Stimulated activated CD4-positive, alpha-beta T cell treated with anti-CD3 and anti-CD28 coated beads, Interleukin-1b, Interleukin-23, amount 100 ng/mL, for 48 hours (primary cell): ENCODE measurements around the gene RNF207.
A peak's percentile ranks its signal among the peaks of the same experiment; 100 is the strongest.

ENCODE experiments used
- DNase-seq: peaks from one replicate; pipeline ENCODE4 v3.0.0-alpha.2; 2020

RNF207 gene

DNA sequence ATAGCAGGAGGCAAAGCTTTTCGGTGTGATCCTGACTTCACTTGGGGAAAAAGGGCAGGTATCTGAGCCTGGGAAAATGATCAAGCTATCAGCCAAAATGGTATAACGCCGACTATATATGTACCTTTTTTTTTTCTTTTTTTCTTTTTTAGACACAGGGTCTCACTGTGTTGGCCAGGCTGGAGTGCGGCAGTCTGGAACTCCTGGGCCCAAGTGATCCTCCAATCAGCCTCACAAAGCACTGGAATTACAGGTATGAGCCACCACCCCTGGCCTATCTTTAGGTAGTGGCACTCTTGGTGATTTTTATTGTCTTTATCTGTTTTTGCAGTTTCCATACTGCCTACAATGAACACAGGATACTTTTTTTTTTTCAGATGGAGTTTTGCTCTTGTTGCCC lies 31.2 kb downstream of the RNF207 start:
- DNase-seq, result no peak

DNA sequence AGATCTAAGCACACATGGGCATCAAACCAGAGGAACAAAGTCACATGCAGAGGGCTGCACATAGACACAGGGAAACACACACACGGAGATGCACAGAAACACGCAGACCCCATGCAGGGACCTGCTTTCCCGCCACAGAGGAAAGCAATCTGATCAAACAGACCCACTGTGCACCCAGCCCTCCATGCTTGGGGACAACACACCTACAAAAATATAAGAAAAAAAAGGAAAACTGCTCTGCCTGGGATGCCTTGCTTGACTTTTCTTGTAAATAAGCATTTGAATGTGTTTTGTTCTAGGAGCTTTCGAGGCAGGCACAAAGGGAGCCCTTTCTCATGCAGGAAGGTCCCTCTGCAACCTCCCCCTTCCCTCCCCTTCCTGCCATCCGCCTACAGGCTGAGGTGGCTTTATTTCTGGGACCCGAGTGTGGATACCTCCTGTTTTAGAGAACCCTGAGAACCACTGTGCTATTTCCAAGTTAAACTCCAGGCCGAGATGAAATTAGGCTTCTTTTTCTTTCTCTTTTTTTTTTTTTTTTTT lies 33.4 kb downstream of the RNF207 start:
- no peak for DNase-seq

DNA sequence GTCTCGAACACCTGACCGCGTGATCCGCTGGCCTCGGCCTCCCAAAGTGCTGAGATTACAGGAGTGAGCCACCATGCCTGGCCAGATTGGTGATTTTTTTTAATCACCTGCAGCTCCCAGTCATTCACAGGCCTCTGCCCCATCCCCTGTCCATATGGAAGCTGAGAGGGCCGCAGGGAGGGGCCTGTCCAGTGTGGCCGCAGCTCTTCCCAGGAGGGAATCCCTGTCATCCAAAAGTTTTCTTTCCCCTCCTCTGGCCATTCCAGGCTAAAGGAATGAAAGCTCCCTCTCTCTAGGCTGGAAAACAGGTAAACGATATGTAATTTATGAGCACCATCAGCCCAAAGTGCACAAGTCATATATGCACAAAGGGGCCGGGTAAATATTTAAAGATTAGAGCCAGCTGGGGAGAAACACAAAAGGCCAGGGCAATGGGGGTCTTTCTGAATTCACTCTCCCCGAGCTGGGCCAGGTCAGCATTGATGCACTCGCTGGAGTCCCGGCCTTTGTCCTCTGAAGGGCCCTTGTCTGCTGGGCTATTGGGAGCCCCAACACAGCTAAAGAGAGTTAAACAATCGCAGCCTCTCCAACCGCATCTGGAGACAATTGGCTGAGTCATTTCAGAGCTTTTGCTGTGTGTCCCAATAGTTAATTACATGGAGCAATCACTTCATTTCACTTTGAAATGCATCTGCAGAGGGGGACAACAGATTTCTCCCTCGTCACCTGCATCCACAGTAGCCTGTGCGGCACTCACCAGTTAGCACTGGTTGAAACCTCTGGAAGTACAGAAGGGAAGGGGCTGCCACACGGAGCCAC lies 34.2 kb downstream of the RNF207 start:
- DNase-seq, result no peak

DNA sequence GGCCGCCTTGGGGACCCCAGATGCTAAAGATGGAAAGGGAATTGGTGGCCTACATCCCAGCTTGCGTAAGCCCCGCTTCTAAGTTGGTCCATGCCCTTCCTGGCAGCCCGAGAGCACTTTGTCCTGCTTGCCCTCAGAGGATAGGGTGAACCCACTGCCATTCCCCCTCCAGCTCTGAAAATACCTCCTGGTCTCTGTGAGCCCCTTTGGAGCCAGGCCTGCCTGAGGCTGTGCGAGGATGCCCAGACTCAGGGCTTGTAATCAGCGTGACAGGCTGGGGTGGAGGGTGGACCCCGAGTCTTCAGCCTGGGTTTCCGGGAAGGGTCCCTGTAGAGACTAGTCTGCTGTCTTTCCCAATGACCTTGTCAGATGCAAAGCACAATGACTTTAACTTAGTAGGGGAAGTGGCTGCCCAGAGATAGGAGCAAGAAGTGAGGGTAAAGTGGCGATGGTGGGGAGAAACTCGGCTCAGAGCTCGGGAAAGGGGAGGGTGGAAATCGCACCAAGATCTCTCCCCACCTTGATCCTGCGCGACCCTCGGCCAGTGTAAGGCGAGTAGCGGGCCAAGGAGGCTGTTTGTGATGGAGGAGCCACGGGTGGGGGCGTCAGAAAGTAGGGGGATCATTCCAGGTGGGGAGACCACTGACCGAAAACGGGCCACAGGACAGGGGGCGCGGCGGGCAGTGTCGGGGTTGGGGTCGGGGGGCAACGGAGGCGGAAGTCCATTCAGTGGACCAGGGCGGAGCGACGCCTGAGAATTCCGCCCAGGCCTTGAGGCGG lies 35.4 kb downstream of the RNF207 start:
- DNase-seq, result no peak

DNA sequence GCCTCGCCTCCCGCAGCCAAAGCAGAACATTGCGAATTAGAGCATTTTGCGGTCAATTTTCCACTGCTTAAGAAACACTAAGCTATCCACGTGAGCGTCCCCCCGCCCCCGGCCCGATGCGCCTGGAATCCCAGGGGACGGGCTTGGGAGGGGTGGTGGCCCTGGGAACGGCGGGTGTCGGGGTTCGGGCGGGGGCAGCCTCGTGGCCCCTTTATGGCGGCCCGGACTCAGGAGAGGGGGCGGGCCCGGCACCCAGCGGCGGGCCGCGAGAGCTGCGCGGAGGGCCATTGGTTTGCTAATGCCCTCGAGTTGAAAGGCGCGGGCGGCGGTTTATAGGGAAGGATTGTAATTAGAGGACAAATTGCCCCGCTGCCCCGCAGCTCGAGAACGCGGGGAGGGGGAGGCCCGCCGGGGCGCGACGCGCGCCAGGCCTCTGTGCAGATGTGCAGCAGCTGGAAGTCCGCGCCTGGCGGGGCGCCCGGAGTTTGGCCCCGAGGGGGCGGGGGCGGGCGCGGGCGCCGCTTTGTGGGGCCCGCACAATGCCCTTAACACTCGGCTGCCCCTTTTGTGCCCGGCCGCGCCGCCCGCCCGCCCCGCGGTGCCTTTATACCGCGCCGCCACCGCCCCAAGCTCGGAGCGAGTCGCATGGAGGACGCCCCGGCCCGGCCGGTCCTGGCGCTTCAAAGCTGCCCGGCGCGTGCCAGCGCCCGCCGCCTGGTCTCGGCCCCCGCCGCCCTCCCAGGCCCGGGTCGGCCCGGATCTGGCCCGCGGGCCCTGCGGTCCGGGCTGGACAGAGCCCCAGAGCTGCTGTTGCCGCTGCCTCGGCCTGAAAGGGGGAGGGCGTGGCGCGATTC lies 36.2 kb downstream of the RNF207 start:
- DNase-seq, result no peak

DNA sequence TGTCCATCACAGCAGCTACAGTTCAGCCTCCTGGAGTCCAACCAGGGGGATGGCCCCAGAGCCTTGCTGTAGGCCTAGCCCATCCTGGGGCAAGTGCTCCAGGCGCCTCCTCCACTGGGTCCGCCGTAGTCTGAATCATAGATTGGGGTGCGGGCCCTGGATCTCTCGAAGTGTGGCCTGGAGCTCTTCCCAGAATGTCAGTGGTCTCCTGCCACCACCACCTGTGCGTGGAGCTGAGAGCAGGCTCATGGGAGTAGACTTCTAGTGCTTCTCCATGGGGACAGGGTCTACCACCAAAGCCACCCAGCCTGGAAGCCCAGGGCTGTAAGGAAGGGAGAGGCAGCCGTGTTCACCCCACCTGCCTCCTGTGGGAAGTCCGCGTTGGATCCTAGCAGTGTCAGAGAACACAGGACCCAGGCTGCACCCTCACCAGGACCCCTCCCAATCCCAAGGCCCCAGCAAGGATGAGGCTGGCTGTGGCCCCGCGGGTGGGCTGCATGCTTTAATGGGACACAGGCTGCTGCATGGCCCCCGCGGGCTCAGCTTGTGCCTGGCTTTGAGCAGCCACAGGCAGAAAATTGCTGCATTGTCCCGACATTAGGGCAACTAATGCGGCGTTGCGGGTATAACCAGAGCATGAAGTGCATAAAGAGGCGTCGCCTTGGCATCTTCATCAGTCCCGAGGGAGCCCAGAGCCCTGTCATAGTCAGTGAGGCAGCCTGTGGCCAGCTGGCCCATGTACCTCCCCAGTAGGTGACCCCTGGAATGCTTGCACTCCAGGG lies 37.3 kb downstream of the RNF207 start:
- DNase-seq, result no peak

DNA sequence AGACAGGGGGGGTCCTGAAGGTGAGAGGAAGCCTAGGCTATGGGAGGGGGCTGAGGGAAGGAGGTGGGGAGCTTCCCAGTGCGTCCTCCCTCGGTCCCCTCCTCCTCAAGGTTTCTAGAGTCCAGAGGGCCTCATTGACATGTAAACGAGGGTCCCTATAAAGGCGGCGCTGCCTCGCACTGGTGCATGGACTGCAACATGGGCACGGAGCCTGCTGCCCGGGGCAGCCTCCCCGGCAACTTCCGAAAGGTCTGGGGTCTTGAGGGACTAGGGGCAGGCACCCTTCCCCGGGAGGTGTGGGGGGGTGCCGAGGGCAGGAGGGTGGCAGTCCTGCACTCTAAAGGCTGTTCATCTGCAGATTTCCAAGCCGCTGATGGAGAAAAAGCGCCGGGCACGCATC lies 38.1 kb downstream of the RNF207 start, which contains the start of gene HES3:
Gene HES3 (plus strand): TSS at position 187 of the 400 bp plus-strand sequence. CDS start 187 bp downstream, at position 374.
- no peak for DNase-seq

DNA sequence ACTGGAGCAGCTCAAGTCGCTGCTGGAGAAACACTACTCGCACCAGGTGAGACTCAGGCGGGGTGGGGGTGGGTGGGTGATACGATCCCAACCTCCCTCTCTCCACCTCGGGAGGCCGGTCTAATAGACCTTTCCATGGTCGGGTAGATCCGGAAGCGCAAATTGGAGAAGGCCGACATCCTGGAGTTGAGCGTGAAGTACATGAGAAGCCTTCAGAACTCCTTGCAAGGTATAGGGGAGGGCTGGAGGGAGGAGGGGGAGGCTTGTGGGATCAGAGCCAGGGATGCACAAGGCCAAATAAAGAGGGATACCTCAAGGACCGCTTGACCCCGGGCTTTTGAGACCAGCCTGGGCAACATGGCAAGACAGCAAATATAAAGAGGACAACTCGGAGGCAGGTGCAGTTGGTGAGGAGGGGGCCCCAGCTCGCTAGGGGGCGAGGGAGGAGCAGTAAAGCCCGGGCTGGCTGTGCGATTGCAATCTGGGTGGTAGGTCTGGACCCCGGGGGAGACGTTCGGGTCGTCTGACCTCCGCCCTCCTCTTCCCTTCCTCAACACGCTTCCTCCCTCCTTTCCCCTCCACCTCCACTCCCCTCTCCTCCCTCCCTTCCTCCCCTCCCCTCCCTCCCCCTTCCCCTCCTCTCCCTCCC lies 38.6 kb downstream of the RNF207 start:
- DNase-seq, result no peak

DNA sequence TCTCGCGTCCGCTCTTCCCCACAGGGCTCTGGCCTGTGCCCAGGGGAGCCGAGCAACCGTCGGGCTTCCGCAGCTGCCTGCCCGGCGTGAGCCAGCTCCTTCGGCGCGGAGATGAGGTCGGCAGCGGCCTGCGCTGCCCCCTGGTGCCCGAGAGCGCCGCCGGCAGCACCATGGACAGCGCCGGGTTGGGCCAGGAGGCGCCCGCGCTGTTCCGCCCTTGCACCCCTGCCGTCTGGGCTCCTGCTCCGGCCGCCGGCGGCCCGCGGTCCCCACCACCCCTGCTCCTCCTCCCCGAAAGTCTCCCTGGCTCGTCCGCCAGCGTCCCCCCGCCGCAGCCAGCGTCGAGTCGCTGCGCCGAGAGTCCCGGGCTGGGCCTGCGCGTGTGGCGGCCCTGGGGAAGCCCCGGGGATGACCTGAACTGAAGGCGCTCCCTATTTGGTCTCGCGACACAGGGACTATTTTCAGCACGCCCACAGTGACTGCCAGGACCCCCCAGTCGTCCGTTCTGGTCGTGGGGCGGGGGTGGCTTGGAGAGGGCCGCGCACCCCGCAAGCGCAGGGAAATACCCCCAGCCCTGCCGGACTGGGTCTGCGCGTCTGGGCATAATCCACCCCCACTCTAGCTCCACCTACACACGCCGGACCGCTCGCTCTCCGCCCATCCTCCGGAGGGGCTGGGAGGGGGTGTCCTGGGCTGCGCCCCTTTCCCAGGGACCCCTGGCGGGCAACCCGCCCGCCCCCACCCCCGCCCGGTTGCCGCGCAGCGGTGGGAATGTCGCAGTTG lies 39.4 kb downstream of the RNF207 start:
- DNase-seq, result peak; percentile 75

DNA sequence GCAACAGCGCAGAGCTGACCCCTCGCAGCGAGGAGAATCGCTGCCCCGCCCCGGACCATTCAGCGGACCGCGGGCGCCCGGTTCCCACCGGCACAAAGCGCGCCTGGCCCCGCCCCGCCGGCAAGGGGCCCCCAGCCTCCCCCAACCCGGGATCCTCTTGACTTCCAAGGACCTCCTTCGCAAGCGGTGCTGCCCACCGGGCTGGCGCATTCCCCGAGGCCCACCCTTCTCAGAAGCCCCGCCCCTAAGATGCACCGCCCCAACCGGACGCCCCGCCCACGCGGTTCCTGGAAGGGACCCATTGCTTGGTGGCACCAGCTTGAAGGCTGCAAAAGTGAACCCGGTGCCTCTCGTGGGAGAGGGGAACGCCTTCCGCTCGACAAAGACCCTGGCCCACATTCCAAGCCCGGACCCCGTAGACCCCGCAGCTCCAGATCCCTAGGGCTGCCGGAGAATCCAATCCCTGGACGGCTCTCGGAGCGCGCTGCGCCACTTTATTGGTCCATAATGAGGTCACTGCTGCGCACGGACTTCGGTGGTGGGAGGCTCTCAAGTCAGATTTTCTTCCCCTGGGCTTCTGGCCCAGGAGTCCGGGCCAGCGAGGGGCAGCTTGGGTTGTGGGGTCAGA lies 40.1 kb downstream of the RNF207 start:
- DNase-seq, result peak; percentile 33

DNA sequence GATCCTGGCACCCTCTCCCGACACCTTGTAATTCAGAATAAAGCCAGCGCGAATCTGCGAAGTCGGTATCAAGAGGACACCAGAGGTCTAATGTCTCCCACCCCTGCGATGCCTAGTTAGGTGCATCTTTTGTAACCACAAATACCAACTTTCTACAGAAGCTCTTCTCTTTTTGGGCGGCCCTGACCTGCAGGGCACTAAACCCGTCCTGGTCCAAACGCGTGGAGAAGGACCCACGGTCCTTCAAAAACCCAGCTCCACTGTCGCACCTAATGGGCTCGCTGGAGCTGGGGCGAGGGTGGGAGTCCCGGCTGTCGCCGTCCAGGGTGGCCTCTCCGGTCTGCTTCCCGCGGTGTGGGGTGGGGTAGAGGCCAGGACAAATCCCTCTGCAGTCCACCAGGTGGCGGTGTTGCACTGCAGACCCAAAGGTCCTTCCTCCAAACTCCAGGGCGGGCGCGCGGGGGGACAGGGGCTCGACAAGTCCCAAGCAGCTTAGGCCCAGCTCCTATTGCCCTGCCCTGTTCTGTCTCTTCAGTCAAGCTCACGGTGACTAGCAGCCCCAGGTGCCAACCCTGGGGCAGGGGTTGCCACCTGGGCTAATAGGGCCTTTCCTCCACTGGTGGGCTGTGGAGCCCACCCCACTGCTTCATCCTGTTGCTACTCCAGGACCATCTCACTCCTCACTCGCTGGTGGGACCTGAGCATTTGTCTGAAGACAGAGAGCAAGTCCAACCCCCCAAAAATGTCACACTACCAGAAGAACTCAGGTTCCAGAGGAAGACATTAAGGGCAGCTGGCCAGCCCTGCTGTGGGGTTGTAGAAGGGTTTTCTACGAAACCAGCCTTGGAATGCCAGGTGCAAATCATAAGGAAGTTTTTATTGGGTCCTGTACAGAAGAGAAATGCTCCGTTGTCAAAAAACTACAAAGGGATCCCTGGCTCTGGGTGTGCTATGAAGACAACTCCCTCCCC lies 40.9 kb downstream of the RNF207 start:
- peak; percentile 80 for DNase-seq

DNA sequence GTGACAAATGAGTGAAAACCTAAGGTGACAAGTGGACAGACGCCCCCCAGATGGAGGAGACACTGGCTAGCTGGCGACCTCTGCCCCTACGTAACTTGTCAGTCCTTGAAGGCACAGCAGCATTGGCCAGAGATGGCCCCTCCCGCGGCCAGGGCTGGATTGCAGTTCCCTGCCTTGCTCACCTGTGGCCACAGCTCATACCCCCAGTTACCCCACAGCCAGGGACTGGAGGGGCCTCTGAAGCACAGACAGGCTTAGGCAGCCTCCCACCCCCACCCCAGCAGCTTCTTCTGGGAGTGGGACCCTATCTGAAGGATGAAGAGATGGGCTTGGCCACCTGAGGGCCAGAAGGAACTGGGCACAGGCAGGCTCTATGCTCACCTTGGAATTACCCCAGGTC lies 41.7 kb downstream of the RNF207 start:
- DNase-seq, result no peak

DNA sequence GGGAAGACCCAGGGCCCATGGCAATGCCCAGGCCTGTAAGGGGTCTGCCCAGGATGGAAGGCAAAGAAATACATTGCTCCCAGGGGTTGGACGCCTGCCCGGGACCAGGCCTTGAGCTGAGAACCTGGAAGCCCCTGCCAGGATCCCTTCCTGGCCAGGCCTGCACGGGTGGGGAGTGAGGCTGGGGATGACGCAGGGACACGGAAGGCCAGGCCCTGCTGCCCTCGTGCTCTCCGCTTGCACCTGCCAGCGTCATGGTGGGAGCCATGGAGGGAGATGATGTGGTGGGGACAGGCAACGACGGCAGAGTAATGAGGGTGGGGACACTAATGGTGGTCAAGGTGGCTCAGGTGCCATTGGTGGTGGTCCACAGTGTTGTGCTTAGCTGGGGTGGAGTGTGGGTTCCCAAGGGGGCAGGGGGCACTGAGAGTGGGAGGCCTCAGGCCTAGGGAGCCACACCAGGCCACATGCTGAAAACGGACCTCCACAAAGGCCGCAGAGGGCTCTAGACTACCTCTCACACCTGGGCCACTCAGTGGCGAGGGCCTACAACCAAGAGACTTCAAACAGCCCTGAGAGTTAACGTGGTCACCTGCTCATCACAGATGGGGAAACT lies 42.4 kb downstream of the RNF207 start:
- DNase-seq, result no peak

DNA sequence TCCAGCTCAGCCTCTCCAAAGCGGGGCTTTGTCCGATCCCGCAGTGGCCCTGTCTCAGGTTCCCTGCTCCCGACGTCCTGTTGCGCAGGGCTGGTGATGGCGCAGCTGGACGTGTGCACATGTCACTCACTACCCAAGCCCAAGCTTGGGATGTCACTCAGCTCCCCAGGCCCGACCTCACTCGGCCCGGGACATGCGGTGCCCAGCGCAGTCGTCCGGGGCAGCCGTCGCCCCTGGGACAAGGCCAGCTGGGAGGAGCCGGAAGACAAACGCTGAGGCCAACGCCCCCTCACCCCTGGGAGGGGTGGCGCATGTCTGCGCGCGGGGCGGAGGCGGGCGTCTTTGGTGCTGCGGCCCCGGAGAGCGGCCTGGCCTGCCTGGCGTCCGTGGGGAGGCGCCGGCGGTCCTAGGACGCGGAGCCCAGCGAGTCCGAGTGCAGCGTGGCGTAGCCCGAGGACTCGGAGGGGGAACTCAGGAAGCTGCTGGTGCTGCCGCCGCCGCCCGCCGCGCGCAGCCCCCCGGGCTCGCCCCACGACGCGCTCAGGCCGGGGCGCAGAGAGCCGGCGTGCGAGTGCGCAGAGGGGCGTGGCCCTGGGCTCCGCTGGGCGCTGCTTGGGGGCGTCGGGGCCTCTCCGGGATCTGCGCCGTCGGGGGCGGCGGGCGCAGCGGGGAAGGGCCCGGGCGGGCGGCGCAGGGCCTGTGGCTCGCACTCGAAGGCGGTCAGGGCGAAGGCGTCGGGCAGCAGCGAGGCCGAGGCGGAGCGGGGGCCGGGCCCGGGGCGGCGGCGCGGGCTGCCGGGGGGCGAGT lies 43.2 kb downstream of the RNF207 start:
- no peak for DNase-seq

DNA sequence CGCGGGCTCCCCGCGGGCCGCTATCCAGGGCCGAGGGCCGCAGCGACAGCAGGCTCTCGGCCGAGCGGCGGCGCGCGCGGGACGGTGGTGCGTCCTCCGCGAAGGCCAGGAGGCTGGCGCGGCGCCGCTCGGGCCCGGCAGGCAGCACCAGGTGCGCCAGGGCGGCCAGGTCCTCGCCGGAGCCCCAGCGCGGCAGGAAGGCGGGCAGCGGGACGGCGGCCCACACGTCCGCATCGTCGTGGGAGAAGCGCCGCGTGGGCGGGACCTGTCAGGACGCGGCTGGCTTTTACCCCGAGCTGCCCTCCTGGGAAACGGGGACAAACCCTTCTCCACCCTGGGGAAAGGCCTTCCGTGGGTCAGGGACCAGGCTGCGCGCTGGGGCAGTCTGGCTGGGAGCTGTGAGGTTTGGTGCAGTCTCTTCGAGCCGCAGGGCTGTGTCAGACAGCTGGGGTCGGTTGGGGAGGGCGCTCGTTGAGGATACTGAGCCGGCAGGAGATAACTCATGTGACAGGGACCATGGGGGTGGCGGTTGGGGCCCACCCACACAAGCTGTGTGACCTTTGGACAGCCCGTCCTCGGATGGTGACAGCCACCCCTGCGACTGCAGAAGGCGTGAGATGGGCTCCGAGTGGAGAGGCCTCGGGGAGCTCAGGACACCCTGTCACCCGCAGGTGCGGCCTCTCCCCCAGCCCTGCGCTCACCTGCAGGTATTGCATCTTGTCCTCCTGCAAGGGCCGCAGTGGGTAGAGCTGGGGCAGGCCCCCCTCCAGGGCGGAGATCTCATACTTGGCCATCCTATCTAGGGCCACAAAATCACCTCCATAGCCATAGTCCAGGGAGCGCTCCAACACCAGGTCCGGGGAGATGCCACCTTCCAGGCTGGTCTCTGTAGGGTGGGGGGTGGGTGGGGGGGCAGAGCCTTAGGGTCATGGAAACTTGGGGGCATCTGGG lies 44.1 kb downstream of the RNF207 start:
- DNase-seq, result no peak

DNA sequence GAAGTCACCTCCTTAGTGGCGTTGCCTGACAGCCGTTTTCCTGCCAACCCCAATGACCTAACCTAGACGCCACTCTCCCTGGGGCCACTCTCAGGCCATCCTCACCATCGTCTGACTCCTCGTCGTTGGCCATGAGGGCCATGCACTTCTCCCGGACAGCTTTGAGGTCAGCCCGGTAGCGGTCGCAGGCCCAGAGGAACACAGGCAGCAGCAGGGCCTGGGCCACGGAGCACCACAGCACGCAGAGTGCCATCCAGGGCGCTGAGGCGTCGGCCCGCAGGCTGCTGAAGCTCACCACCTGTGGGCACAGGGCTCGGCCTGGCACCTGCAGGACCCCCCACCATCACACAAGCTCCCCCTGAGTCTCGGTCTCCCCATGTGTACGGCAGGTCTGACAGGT lies 45.3 kb downstream of the RNF207 start:
- DNase-seq, result no peak
